ENCODE results near the gene FOXE3.

FOXE3 gene

GRCh38 chr1:47405697-47406096, 10.4 kb upstream of the FOXE3 start:
- DNase-seq (ENCODE audit: low read depth in 2 of 2): no peak

GRCh38 chr1:47406966-47407365, 9.1 kb upstream of the FOXE3 start:
- no peak for DNase-seq (ENCODE audit: low read depth in 2 of 2)

- no peak for DNase-seq (ENCODE audit: low read depth in 2 of 2)
These were observed 8.6 kb upstream of the FOXE3 start for GRCh38 chr1:47407481-47407880.

- peak; percentile 52 to 54 for DNase-seq (ENCODE audit: low read depth in 2 of 2)
These were observed 6.6 kb upstream of the FOXE3 start for GRCh38 chr1:47409311-47410067.

GRCh38 chr1:47410068-47410455, 6.0 kb upstream of the FOXE3 start:
- DNase-seq (ENCODE audit: low read depth in 2 of 2): no peak

GRCh38 chr1:47411436-47411835, 4.6 kb upstream of the FOXE3 start:
- DNase-seq (ENCODE audit: low read depth in 2 of 2): no peak

- DNase-seq (ENCODE audit: low read depth in 2 of 2): no peak
These were observed 3.6 kb upstream of the FOXE3 start for GRCh38 chr1:47412437-47412836.

- no peak for DNase-seq (ENCODE audit: low read depth in 2 of 2)
These were observed 459 bp downstream of the FOXE3 start for GRCh38 chr1:47416319-47417169.

GRCh38 chr1:47417170-47418044, 1.3 kb downstream of the FOXE3 start:
- DNase-seq (ENCODE audit: low read depth in 2 of 2): no peak

- DNase-seq (ENCODE audit: low read depth in 2 of 2): no peak
These were observed 2.0 kb downstream of the FOXE3 start for GRCh38 chr1:47418122-47418521.

- no peak for DNase-seq (ENCODE audit: low read depth in 2 of 2)
These were observed 2.7 kb downstream of the FOXE3 start for GRCh38 chr1:47418681-47419325.

GRCh38 chr1:47420547-47420946, 4.5 kb downstream of the FOXE3 start:
- no peak for DNase-seq (ENCODE audit: low read depth in 2 of 2)

- DNase-seq (ENCODE audit: low read depth in 2 of 2): no peak
These were observed 7.8 kb downstream of the FOXE3 start for GRCh38 chr1:47423872-47424271.

GRCh38 chr1:47424336-47424982, 8.4 kb downstream of the FOXE3 start:
- DNase-seq (ENCODE audit: low read depth in 2 of 2): peak in 1 of 2 experiments; percentile 31

- peak; percentile 27 to 33 for DNase-seq (ENCODE audit: low read depth in 2 of 2)
These were observed 15.4 kb downstream of the FOXE3 start for GRCh38 chr1:47431534-47431933.

- DNase-seq (ENCODE audit: low read depth in 2 of 2): peak; percentile 40 to 44
These were observed 16.3 kb downstream of the FOXE3 start for GRCh38 chr1:47432071-47433036.

GRCh38 chr1:47433037-47433421, 16.9 kb downstream of the FOXE3 start:
- DNase-seq (ENCODE audit: low read depth in 2 of 2): no peak

- DNase-seq (ENCODE audit: low read depth in 2 of 2): no peak
These were observed 17.5 kb downstream of the FOXE3 start for GRCh38 chr1:47433477-47434050.

GRCh38 chr1:47434051-47434842, 18.2 kb downstream of the FOXE3 start:
- DNase-seq (ENCODE audit: low read depth in 2 of 2): no peak

Measured in fibroblast of skin of left quadriceps (primary cell).